ENCODE results near the gene FOXN3.
"Not testable (repeated sequence)": the region's sequence is repeated elsewhere in the genome, so short reads cannot be mapped to it uniquely, and the experiment has no call there.

DNA sequence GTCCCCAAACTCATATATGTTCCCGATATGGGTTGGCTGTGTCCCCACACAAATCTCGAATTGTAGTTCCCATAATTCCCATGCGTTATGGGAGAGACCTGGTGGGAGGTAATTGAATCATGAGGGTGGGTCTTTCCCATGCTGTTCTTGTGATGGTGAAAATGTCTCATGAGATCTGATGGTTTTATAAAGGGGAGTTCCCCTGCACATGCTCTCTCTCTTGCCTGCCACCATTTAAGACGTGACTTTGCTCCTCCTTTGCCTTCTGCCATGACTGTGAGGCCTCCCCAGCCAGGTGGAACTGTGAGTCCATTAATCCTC lies 166.4 kb downstream of the FOXN3 start:
- TF ChIP-seq LEF1 (IDR thresholded peaks at IDR 0.05; ENCODE audit: borderline replicate concordance); FOXM1 (IDR thresholded peaks at IDR 0.05; ENCODE audit: borderline replicate concordance); SP1 (IDR thresholded peaks at IDR 0.05); ZNF384 (IDR thresholded peaks at IDR 0.05); ELF4 (IDR thresholded peaks at IDR 0.05); L3MBTL2 (conservative IDR thresholded peaks at IDR 0.05); FOXK2 (IDR thresholded peaks at IDR 0.05); SUZ12 (IDR thresholded peaks at IDR 0.05); TARDBP (IDR thresholded peaks at IDR 0.05); BHLHE40 (IDR thresholded peaks at IDR 0.05; ENCODE audit: borderline replicate concordance); CTBP1 (IDR thresholded peaks at IDR 0.05; ENCODE audit: borderline replicate concordance): not testable (repeated sequence)
- TF ChIP-seq, protein P1, sequence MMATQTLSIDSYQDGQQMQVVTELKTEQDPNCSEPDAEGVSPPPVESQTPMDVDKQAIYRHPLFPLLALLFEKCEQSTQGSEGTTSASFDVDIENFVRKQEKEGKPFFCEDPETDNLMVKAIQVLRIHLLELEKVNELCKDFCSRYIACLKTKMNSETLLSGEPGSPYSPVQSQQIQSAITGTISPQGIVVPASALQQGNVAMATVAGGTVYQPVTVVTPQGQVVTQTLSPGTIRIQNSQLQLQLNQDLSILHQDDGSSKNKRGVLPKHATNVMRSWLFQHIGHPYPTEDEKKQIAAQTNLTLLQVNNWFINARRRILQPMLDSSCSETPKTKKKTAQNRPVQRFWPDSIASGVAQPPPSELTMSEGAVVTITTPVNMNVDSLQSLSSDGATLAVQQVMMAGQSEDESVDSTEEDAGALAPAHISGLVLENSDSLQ (IDR thresholded peaks at IDR 0.05), result not testable (repeated sequence)
